ENCODE data around the gene GNA14.
"Not testable (repeated sequence)": the region's sequence is repeated elsewhere in the genome, so short reads cannot be mapped to it uniquely, and the experiment has no call there.

GNA14 gene

GRCh38 chr9:77455312-77455927 lies 192.7 kb downstream of the GNA14 start:
- no peak for DNase-seq (ENCODE audit: low read depth in 2 of 2, low spot score in 1 of 2)

GRCh38 chr9:77454663-77455062 lies 193.5 kb downstream of the GNA14 start:
- no peak for DNase-seq (ENCODE audit: low read depth in 2 of 2, low spot score in 1 of 2)

- no peak for DNase-seq (ENCODE audit: low read depth in 2 of 2, low spot score in 1 of 2)
These were observed 194.1 kb downstream of the GNA14 start for GRCh38 chr9:77453825-77454647.

GRCh38 chr9:77451507-77451906 lies 196.6 kb downstream of the GNA14 start:
- no peak for DNase-seq (ENCODE audit: low read depth in 2 of 2, low spot score in 1 of 2)

- DNase-seq (ENCODE audit: low read depth in 2 of 2, low spot score in 1 of 2) = no peak
These were observed 198.0 kb downstream of the GNA14 start for GRCh38 chr9:77450085-77450475.

- no peak for DNase-seq (ENCODE audit: low read depth in 2 of 2, low spot score in 1 of 2)
These were observed 198.7 kb downstream of the GNA14 start for GRCh38 chr9:77449240-77450084.

GRCh38 chr9:77447646-77448045 lies 200.5 kb downstream of the GNA14 start:
- no peak for DNase-seq (ENCODE audit: low read depth in 2 of 2, low spot score in 1 of 2)

GRCh38 chr9:77442436-77442835 lies 205.7 kb downstream of the GNA14 start:
- no peak for DNase-seq (ENCODE audit: low read depth in 2 of 2, low spot score in 1 of 2)

- DNase-seq (ENCODE audit: low read depth in 2 of 2, low spot score in 1 of 2) = not testable (repeated sequence)
These were observed 207.0 kb downstream of the GNA14 start for GRCh38 chr9:77441124-77441523.

GRCh38 chr9:77440057-77440456 lies 208.1 kb downstream of the GNA14 start:
- no peak for DNase-seq (ENCODE audit: low read depth in 2 of 2, low spot score in 1 of 2)

GRCh38 chr9:77438653-77439052 lies 209.5 kb downstream of the GNA14 start:
- no peak for DNase-seq (ENCODE audit: low read depth in 2 of 2, low spot score in 1 of 2)

- no peak for DNase-seq (ENCODE audit: low read depth in 2 of 2, low spot score in 1 of 2)
These were observed 212.4 kb downstream of the GNA14 start for GRCh38 chr9:77435688-77436087.

- no peak for DNase-seq (ENCODE audit: low read depth in 2 of 2, low spot score in 1 of 2)
These were observed 212.8 kb downstream of the GNA14 start for GRCh38 chr9:77435277-77435676.

- DNase-seq (ENCODE audit: low read depth in 2 of 2, low spot score in 1 of 2) = no peak
These were observed 214.3 kb downstream of the GNA14 start for GRCh38 chr9:77433675-77434445.

- no peak for DNase-seq (ENCODE audit: low read depth in 2 of 2, low spot score in 1 of 2)
These were observed 216.1 kb downstream of the GNA14 start for GRCh38 chr9:77432053-77432452.

GRCh38 chr9:77429928-77430327 lies 218.2 kb downstream of the GNA14 start:
- DNase-seq (ENCODE audit: low read depth in 2 of 2, low spot score in 1 of 2) = no peak

- DNase-seq (ENCODE audit: low read depth in 2 of 2, low spot score in 1 of 2) = no peak
These were observed 220.7 kb downstream of the GNA14 start for GRCh38 chr9:77427256-77427927.

GRCh38 chr9:77426712-77427111 lies 221.4 kb downstream of the GNA14 start:
- DNase-seq (ENCODE audit: low read depth in 2 of 2, low spot score in 1 of 2) = no peak

GRCh38 chr9:77424993-77425392 lies 223.1 kb downstream of the GNA14 start:
- DNase-seq (ENCODE audit: low read depth in 2 of 2, low spot score in 1 of 2) = no peak

GRCh38 chr9:77423841-77424240 lies 224.3 kb downstream of the GNA14 start:
- no peak for DNase-seq (ENCODE audit: low read depth in 2 of 2, low spot score in 1 of 2)

- DNase-seq (ENCODE audit: low read depth in 2 of 2, low spot score in 1 of 2) = no peak
These were observed 225.2 kb downstream of the GNA14 start for GRCh38 chr9:77422969-77423368.

Measured in stimulated activated CD8-positive, alpha-beta memory T cell treated with anti-CD3 and anti-CD28 coated beads, Interleukin-4, amount 100 ng/mL, for 1 hour (primary cell).